Activated CD8-positive, alpha-beta T cell treated with anti-CD3 and anti-CD28 coated beads for 36 hours (primary cell): ENCODE data around the gene ABCD3. TPM values are rescaled to one million over a fixed set of nuclear protein-coding genes. Genes with fewer than 3 reads are reported as not detected.
A peak's percentile ranks its signal among the peaks of the same experiment; 100 is the strongest.

ENCODE experiments used
- ATAC-seq: fragments of 200-7000 bp; cut with Tn5 transposase; one replicate; pipeline ENCODE4 v1.10.0; 2021; ENCODE audit warnings: mild to moderate bottlenecking, moderate library complexity
- CTCF ChIA-PET: fragments of 350-600 bp; sonication (Branson Sonifier 250); formaldehyde crosslinking; loops from one replicate; lab custom pipeline; 2021; ENCODE audit warnings: antibody characterized with exemption; lab: Charles Lee
- POLR2A ChIA-PET: fragments of 350-600 bp; sonication (Branson Sonifier 250); formaldehyde crosslinking; loops from one replicate; lab custom pipeline; 2021; ENCODE audit warnings: antibody characterized with exemption; lab: Charles Lee
- DNase-seq: peaks from one replicate; pipeline ENCODE4 v3.0.0-alpha.2; 2020
- H3K27ac Mint-ChIP-seq: one replicate; pipeline ENCODE4 v1.8.0; 2021; ENCODE audit warnings: mild to moderate bottlenecking, mixed read lengths
- H3K27me3 Mint-ChIP-seq: one replicate; pipeline ENCODE4 v1.8.0; 2021; ENCODE audit warnings: mixed read lengths
- H3K36me3 Mint-ChIP-seq: one replicate; pipeline ENCODE4 v1.8.0; 2021; ENCODE audit warnings: low read depth, mixed read lengths
- H3K4me1 Mint-ChIP-seq: one replicate; pipeline ENCODE4 v1.8.0; 2021; ENCODE audit warnings: low read depth, mixed read lengths
- H3K4me3 Mint-ChIP-seq: one replicate; pipeline ENCODE4 v1.8.0; 2021; ENCODE audit warnings: mild to moderate bottlenecking, moderate library complexity, mixed read lengths
- H3K9me3 Mint-ChIP-seq: one replicate; pipeline ENCODE4 v1.8.0; 2021; ENCODE audit warnings: mixed read lengths
- CTCF ChIP-seq: fragments of 200-600 bp; IDR thresholded peaks from one replicate; pipeline ENCODE4 v1.8.0; 2022; ENCODE audit warnings: antibody characterized with exemption, mild to moderate bottlenecking
- intact Hi-C: fragments of 100-400 bp; cut with micrococcal nuclease; formaldehyde crosslinking; loops from one replicate; pipeline ENCODE4 v1.10.0; 2022
- total RNA-seq, 2 experiments: library from RNA; stranded (reverse); gene quantifications; one replicate each; pipeline ENCODE4 v1.2.3, GENCODE V29; 2021

ABCD3 gene
- total RNA-seq, 2 experiments from 2014 or later, result 31.3 to 31.9 TPM

DNA sequence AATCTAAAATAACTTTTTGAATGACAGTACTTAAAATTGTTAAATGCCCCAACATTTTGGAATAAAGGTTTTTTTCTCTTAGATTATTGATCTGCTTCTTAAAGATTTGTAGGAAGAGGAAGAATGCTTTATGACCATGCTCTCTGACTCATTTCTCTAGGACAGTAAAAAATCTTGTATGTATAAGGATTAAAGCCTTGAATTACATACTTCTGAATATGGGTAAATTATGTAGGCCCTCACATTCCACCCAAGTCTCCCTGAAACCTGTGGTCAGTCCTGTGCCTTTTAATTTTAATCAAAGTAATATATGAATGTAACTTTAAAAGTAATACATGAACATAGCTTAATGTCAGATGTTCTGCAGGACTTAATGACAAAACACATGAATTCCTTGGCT is 50.5 kb downstream of the ABCD3 start:
- H3K36me3 Mint-ChIP-seq, result peaks cover 23% of the 10 kb centered on the region

DNA sequence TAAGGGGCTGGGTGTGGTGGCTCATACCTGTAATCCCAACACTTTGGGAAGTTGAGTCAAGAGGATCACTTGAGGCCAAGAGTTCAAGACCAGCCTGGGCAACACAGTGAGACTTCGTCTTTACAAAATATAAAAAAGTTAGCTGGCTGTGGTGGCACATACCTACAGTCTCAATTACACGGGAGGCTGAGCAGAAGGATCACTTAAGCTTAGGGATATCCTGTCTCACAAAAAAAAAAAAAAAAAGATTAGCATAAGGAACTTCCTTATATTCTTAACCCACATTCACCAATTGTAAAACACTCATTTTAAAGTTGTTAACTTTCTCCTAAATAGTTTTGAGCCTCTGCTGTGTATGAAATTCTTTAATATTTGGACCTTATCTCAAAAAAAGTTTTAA is 53.1 kb downstream of the ABCD3 start:
- ATAC-seq (no peak), DNase-seq (no peak)
- intact Hi-C loops, result no loop called here
- Mint-ChIP-seq H3K9me3 (no peaks in the 10 kb centered on the region), H3K4me1 (no peaks in the 10 kb centered on the region), H3K27me3 (no peaks in the 10 kb centered on the region), H3K36me3 (peaks cover 13% of the 10 kb centered on the region), H3K4me3 (no peak overlapping the region), H3K27ac (no peak overlapping the region)
- TF ChIP-seq CTCF, result no peak
- ChIA-PET CTCF (interaction anchor here (4.6 kb wide), 1 partner anchor 10 kb away, joined by 31 read pairs; no protein-coding TSS in a partner anchor), POLR2A (no interaction called here)

More for the DNA sequence above, 50.5 kb downstream of the ABCD3 start:
- Mint-ChIP-seq H3K27ac (no peak overlapping the region), H3K27me3 (no peaks in the 10 kb centered on the region), H3K9me3 (no peaks in the 10 kb centered on the region), H3K4me1 (no peaks in the 10 kb centered on the region), H3K4me3 (no peak overlapping the region)
- intact Hi-C loops, result loop anchor here (5.0 kb wide), 1 partner anchor 421 kb away; no protein-coding TSS in a partner anchor
- ChIA-PET CTCF (interaction anchor here (0.7 to 4.6 kb wide), 3 partner anchors 13 to 423 kb away, joined by 3 to 31 read pairs (median 3); no protein-coding TSS in a partner anchor), POLR2A (no interaction called here)
- ATAC-seq (no peak), DNase-seq (no peak)
- no peak for TF ChIP-seq CTCF

GRCh38 chr1:94475232-94475631 is 57.0 kb downstream of the ABCD3 start:
- CTCF ChIA-PET, result interaction anchor here (1.2 to 1.4 kb wide), 2 partner anchors 12 to 331 kb away, joined by 4 to 6 read pairs; no protein-coding TSS in a partner anchor
- no peak for TF ChIP-seq CTCF
- peaks cover 16% of the 10 kb centered on the region for H3K36me3 Mint-ChIP-seq
- POLR2A ChIA-PET, result no interaction called here
- H3K9me3 Mint-ChIP-seq, result no peaks in the 10 kb centered on the region
- no peaks in the 10 kb centered on the region for H3K4me1 Mint-ChIP-seq
- no peak overlapping the region for H3K27ac Mint-ChIP-seq
- no peaks in the 10 kb centered on the region for H3K27me3 Mint-ChIP-seq
- ATAC-seq (no peak), DNase-seq (no peak)
- no peak overlapping the region for H3K4me3 Mint-ChIP-seq
- intact Hi-C loops, result no loop called here

DNA sequence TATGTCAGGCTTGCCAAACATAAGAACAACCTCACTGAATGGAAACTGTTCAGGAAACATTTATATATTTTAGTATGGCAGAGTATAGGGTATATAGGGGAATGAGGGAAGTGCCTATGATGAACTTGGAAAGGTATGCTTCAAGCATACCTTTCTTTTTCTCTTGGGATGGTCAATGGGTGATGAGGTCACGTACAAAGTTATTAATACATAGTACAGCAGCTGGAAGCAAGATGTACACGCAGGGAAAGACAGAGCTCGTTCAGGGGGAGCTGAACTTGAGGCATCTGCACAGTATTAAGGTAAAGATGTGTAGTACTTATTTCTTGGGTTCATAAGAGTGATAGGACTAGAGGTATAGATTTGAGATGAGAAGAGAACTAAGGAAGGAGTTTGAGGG is 61.5 kb downstream of the ABCD3 start:
- Mint-ChIP-seq H3K4me1 (no peaks in the 10 kb centered on the region), H3K36me3 (peaks cover 29% of the 10 kb centered on the region), H3K27me3 (no peaks in the 10 kb centered on the region), H3K27ac (no peak overlapping the region), H3K9me3 (no peaks in the 10 kb centered on the region), H3K4me3 (no peak overlapping the region)
- CTCF ChIA-PET, result interaction anchor here (1.0 to 4.7 kb wide), 3 partner anchors 9 to 326 kb away, joined by 3 to 72 read pairs (median 31); no protein-coding TSS in a partner anchor
- intact Hi-C loops, result loop anchor here (2.0 kb wide), 1 partner anchor 325 kb away; no protein-coding TSS in a partner anchor
- no peak for DNase-seq
- no peak for ATAC-seq
- POLR2A ChIA-PET, result no interaction called here
- no peak for TF ChIP-seq CTCF

DNA sequence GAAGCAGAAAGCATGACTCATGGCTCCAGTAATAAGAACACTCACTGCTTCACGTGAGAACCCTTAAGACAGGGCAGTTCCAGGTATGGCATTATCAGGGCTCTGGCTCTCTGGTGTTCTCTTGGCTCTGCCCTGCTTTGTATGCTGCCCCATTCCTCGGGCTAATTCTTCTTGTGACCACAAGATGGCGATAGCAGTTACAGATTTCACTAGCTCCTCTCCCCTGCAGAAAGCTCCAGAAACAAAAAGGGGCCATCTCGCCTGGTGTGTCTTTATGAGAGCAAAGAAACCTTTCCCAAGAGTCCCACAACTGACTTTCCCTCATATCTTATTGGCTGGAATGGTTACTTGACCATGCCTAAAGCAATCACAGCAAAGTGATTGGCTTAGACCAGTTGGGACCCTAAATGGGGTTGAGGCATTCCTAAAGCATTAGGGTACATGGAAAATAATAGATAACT is 63.3 kb downstream of the ABCD3 start:
- Mint-ChIP-seq H3K4me1 (no peaks in the 10 kb centered on the region), H3K4me3 (no peak overlapping the region), H3K27me3 (no peaks in the 10 kb centered on the region), H3K9me3 (no peaks in the 10 kb centered on the region), H3K27ac (no peak overlapping the region), H3K36me3 (peaks cover 25% of the 10 kb centered on the region)
- DNase-seq, result peak; percentile 37
- TF ChIP-seq CTCF, result peak; percentile 75
- ATAC-seq, result peak; percentile 84
- intact Hi-C loops, result loop anchor here (2.0 kb wide), 1 partner anchor 323 kb away; no protein-coding TSS in a partner anchor
- POLR2A ChIA-PET, result no interaction called here
- CTCF ChIA-PET, result interaction anchor here (0.6 to 4.7 kb wide), 22 partner anchors 10 to 512 kb away, joined by 3 to 72 read pairs (median 4); no protein-coding TSS in a partner anchor
